ENCODE data around the gene CDAN1. TPM values are rescaled to one million over a fixed set of nuclear protein-coding genes. Genes with fewer than 3 reads are reported as not detected.

CDAN1 gene
- polyA plus RNA-seq, 1 donor from 2014 or later = 16.8 TPM

- no peaks in the 10 kb centered on the region for H3K27me3 ChIP-seq (ENCODE audit: insufficient read depth, low read depth, low read length)
- H3K9me3 ChIP-seq (ENCODE audit: low read length) = no peaks in the 10 kb centered on the region
- no peak overlapping the region for H3K4me3 ChIP-seq (ENCODE audit: low read length)
- H2AFZ ChIP-seq (ENCODE audit: low read depth, low read length) = no peak overlapping the region
- no peak overlapping the region for H3K4me2 ChIP-seq (ENCODE audit: low read length)
- no peaks in the 10 kb centered on the region for H4K20me1 ChIP-seq (ENCODE audit: insufficient read depth)
- peaks cover 8% of the 10 kb centered on the region for H3K79me2 ChIP-seq (replicated peaks; ENCODE audit: insufficient read depth, low read length)
- TF ChIP-seq REST (IDR thresholded peaks at IDR 0.05; ENCODE audit: borderline replicate concordance) (no peak), MXI1 (conservative IDR thresholded peaks at IDR 0.05; ENCODE audit: poor library complexity, severe bottlenecking) (no peak), RAD21 (conservative IDR thresholded peaks at IDR 0.05) (no peak), EZH2 (IDR thresholded peaks at IDR 0.05; ENCODE audit: borderline replicate concordance, insufficient read depth, low read length, poor library complexity, severe bottlenecking) (no peak), TAF1 (IDR thresholded peaks at IDR 0.05; ENCODE audit: low read depth) (no peak)
- H3K36me3 ChIP-seq (ENCODE audit: insufficient read depth, low read length) = no peaks in the 10 kb centered on the region
- no peaks in the 10 kb centered on the region for H3F3A ChIP-seq (ENCODE audit: insufficient read depth, low read length, poor library complexity, severe bottlenecking)
- no peak overlapping the region for H3K27ac ChIP-seq (ENCODE audit: low read length)
- no peak overlapping the region for H3K9ac ChIP-seq (ENCODE audit: low read length)
- H3K9me2 ChIP-seq (ENCODE audit: insufficient read depth, low read length) = no peaks in the 10 kb centered on the region
Observed at GRCh38 chr15:42733027-42733426, 3.9 kb downstream of the CDAN1 start.

GRCh38 chr15:42732095-42732827 is 4.7 kb downstream of the CDAN1 start:
- TF ChIP-seq MXI1 (conservative IDR thresholded peaks at IDR 0.05; ENCODE audit: poor library complexity, severe bottlenecking) = no peak
- TF ChIP-seq CTCF (IDR thresholded peaks at IDR 0.05; ENCODE audit: poor library complexity, severe bottlenecking) = no peak
- TF ChIP-seq SMC3 (conservative IDR thresholded peaks at IDR 0.05; ENCODE audit: poor library complexity) = no peak
- no peak for TF ChIP-seq RAD21 (conservative IDR thresholded peaks at IDR 0.05)
- no peak for TF ChIP-seq POLR2AphosphoS5 (IDR thresholded peaks at IDR 0.05)
- no peak for TF ChIP-seq EP300 (conservative IDR thresholded peaks at IDR 0.05; ENCODE audit: poor library complexity, severe bottlenecking)
- TF ChIP-seq EZH2 (IDR thresholded peaks at IDR 0.05; ENCODE audit: borderline replicate concordance, insufficient read depth, low read length, poor library complexity, severe bottlenecking) = no peak
- no peak for TF ChIP-seq TAF1 (IDR thresholded peaks at IDR 0.05; ENCODE audit: low read depth)
- no peaks in the 10 kb centered on the region for H4K20me1 ChIP-seq (ENCODE audit: insufficient read depth)
- peaks cover 6% of the 10 kb centered on the region for H3K79me2 ChIP-seq (replicated peaks; ENCODE audit: insufficient read depth, low read length)
- no peaks in the 10 kb centered on the region for H3K27me3 ChIP-seq (ENCODE audit: insufficient read depth, low read depth, low read length)
- H3K4me3 ChIP-seq (ENCODE audit: low read length) = no peak overlapping the region
- no peak overlapping the region for H3K27ac ChIP-seq (ENCODE audit: low read length)
- H3K36me3 ChIP-seq (ENCODE audit: insufficient read depth, low read length) = no peaks in the 10 kb centered on the region
- H3F3A ChIP-seq (ENCODE audit: insufficient read depth, low read length, poor library complexity, severe bottlenecking) = no peaks in the 10 kb centered on the region
- H3K9ac ChIP-seq (ENCODE audit: low read length) = no peak overlapping the region
- H2AFZ ChIP-seq (ENCODE audit: low read depth, low read length) = no peak overlapping the region
- H3K9me3 ChIP-seq (ENCODE audit: low read length) = no peaks in the 10 kb centered on the region
- no peak overlapping the region for H3K4me2 ChIP-seq (ENCODE audit: low read length)
- no peaks in the 10 kb centered on the region for H3K9me2 ChIP-seq (ENCODE audit: insufficient read depth, low read length)

All from neural cell (in vitro differentiated cells).